Smooth muscle cell (in vitro differentiated cells): ENCODE measurements around the gene FBXL16. TPM values are rescaled to one million over a fixed set of nuclear protein-coding genes. Genes with fewer than 3 reads are reported as not detected.

Experiments
- DNase-seq: peaks from one replicate; lab custom pipeline; 2025; ENCODE audit not compliant: unreplicated experiment; lab: John Stamatoyannopoulos, UW
- H2AFZ ChIP-seq: fragments of 200-600 bp; sonication (generic); 2 replicates; pipeline ENCODE4 v1.6.0; 2016; ENCODE audit warnings: antibody characterized with exemption, low read depth, mild to moderate bottlenecking
- H3F3A ChIP-seq: fragments of 200-600 bp; sonication (generic); 2 replicates; pipeline ENCODE4 v1.6.0; 2017; ENCODE audit warnings: antibody characterized with exemption, low read depth
- H3K27ac ChIP-seq: fragments of 200-600 bp; sonication (generic); 2 replicates; pipeline ENCODE4 v1.5.1; 2016; ENCODE audit warnings: low read depth, mild to moderate bottlenecking
- H3K27me3 ChIP-seq: fragments of 200-600 bp; sonication (generic); 2 replicates; pipeline ENCODE4 v1.6.1; 2016; ENCODE audit warnings: low read depth, mild to moderate bottlenecking
- H3K36me3 ChIP-seq: fragments of 200-600 bp; sonication (generic); 2 replicates; pipeline ENCODE4 v1.5.1; 2016; ENCODE audit warnings: low read depth
- H3K4me1 ChIP-seq: fragments of 200-600 bp; sonication (generic); 2 replicates; pipeline ENCODE4 v1.5.1; 2016; ENCODE audit warnings: low read depth
- H3K4me2 ChIP-seq: fragments of 200-600 bp; sonication (generic); 2 replicates; pipeline ENCODE4 v1.6.0; 2016; ENCODE audit warnings: mild to moderate bottlenecking
- H3K4me3 ChIP-seq: fragments of 200-600 bp; sonication (generic); 2 replicates; pipeline ENCODE4 v1.5.1; 2016; ENCODE audit warnings: mild to moderate bottlenecking
- H3K79me2 ChIP-seq: fragments of 200-600 bp; sonication (generic); 2 replicates; pipeline ENCODE4 v1.6.0; 2016; ENCODE audit warnings: low read depth, mild to moderate bottlenecking
- H3K9ac ChIP-seq: fragments of 200-600 bp; sonication (generic); 2 replicates; pipeline ENCODE4 v1.6.0; 2016; ENCODE audit warnings: low read depth
- H3K9me3 ChIP-seq: fragments of 200-600 bp; sonication (generic); replicated peaks from 2 replicates; pipeline ENCODE4 v1.5.1; 2016; ENCODE audit warnings: low read depth
- H4K20me1 ChIP-seq: fragments of 200-600 bp; sonication (generic); 2 replicates; pipeline ENCODE4 v1.6.0; 2016; ENCODE audit warnings: low read depth
- CTCF ChIP-seq: fragments of 200-600 bp; sonication (generic); IDR thresholded peaks from 2 replicates; pipeline ENCODE4 v1.5.1; 2017; ENCODE audit warnings: borderline replicate concordance, mild to moderate bottlenecking, antibody characterized with exemption; ENCODE audit not compliant: insufficient read depth, poor library complexity, severe bottlenecking
- WGBS: methylation state at CpG from one replicate; pipeline ENCODE4 v1.1.7; 2016; ENCODE audit warnings: low lambda C conversion rate; 5-methylcytosine and 5-hydroxymethylcytosine counted together
- polyA plus RNA-seq: library from polyadenylated mRNA; unstranded; fragments of >200 nt; fragmentation: Nextera tagmentation; extraction: Ambion mirVana; gene quantifications from 2 replicates; pipeline ENCODE4 v1.2.1, GENCODE V29; 2016
- total RNA-seq: library from RNA; depleted of rRNA; stranded (reverse); fragments of >200 nt; gene quantifications from 2 replicates; pipeline ENCODE4 v1.2.3, GENCODE V29; 2014

The FBXL16 gene
- total and polyA plus RNA-seq, 2 experiments from 2014 or later = 0.17 to 0.76 TPM

- Histone ChIP-seq H3K4me3 (no peak overlapping the region), H3K9me3 (no peaks in the 10 kb centered on the region), H3K27me3 (peaks cover 75% of the 10 kb centered on the region), H3K79me2 (no peaks in the 10 kb centered on the region), H2AFZ (no peak overlapping the region), H3K4me1 (peaks cover 4% of the 10 kb centered on the region), H3F3A (no peaks in the 10 kb centered on the region), H3K9ac (no peak overlapping the region), H4K20me1 (no peaks in the 10 kb centered on the region), H3K36me3 (no peaks in the 10 kb centered on the region), H3K4me2 (no peak overlapping the region), H3K27ac (no peak overlapping the region)
- no peak for TF ChIP-seq CTCF
- 8% methylated on average over 24 of the region's 49 CpGs for WGBS
- DNase-seq = no peak
These were observed 824 bp upstream of the FBXL16 start for GRCh38 chr16:706189-707061.

- WGBS = 35% methylated on average over 28 of the region's 50 CpGs
- Histone ChIP-seq H3K4me2 (no peak overlapping the region), H3K27ac (no peak overlapping the region), H4K20me1 (peaks cover 7% of the 10 kb centered on the region), H3K4me3 (no peak overlapping the region), H3F3A (no peaks in the 10 kb centered on the region), H3K36me3 (no peaks in the 10 kb centered on the region), H2AFZ (no peak overlapping the region), H3K79me2 (no peaks in the 10 kb centered on the region), H3K4me1 (peaks cover 2% of the 10 kb centered on the region), H3K27me3 (peaks cover 87% of the 10 kb centered on the region), H3K9ac (no peak overlapping the region), H3K9me3 (no peaks in the 10 kb centered on the region)
- no peak for DNase-seq
- TF ChIP-seq CTCF = no peak
These were observed 835 bp downstream of the FBXL16 start for GRCh38 chr16:704552-705380.

- WGBS = 83% methylated on average over 7 of the region's 7 CpGs
These were observed 1.6 kb downstream of the FBXL16 start for GRCh38 chr16:704047-704446.

More at GRCh38 chr16:704047-704446, 1.6 kb downstream of the FBXL16 start:
- DNase-seq = no peak
- no peaks in the 10 kb centered on the region for H3K4me1 ChIP-seq
- H4K20me1 ChIP-seq = peaks cover 7% of the 10 kb centered on the region
- H3K9ac ChIP-seq = no peak overlapping the region
- H3K27me3 ChIP-seq = peaks cover 93% of the 10 kb centered on the region
- TF ChIP-seq CTCF = no peak
- no peaks in the 10 kb centered on the region for H3K9me3 ChIP-seq
- no peak overlapping the region for H3K4me2 ChIP-seq
- no peak overlapping the region for H3K4me3 ChIP-seq
- no peaks in the 10 kb centered on the region for H3K36me3 ChIP-seq
- no peak overlapping the region for H3K27ac ChIP-seq
- no peaks in the 10 kb centered on the region for H3F3A ChIP-seq
- H3K79me2 ChIP-seq = no peaks in the 10 kb centered on the region
- no peak overlapping the region for H2AFZ ChIP-seq
